Thyroid gland (tissue), 4 donors: ENCODE data around the gene OCLN. TPM values are rescaled to one million over a fixed set of nuclear protein-coding genes. Genes with fewer than 3 reads are reported as not detected.
"Not testable (repeated sequence)": the region's sequence is repeated elsewhere in the genome, so short reads cannot be mapped to it uniquely, and the experiment has no call there.

Experiments used
- DNase-seq, 2 donors: peaks; one replicate each; pipeline ENCODE4 v3.0.0-alpha.2; 2019
- H3K27ac ChIP-seq, 3 donors: fragments of 200-600 bp; sonication (generic); 1 replicate in 2 of 3; 2 replicates in 1 of 3; pipeline ENCODE4 v1.5.1; 2016 to 2019; ENCODE audit warnings: mild to moderate bottlenecking in 1 of 3, moderate library complexity in 1 of 3
- H3K27me3 ChIP-seq: fragments of 200-600 bp; sonication (generic); one replicate; pipeline ENCODE4 v1.5.1; 2019
- H3K36me3 ChIP-seq, 2 donors: fragments of 200-600 bp; sonication (generic); one replicate each; pipeline ENCODE4 v1.5.1; 2016 to 2019
- H3K4me1 ChIP-seq, 2 donors: fragments of 200-600 bp; sonication (generic); one replicate each; pipeline ENCODE4 v1.5.1; 2017 to 2019
- H3K4me3 ChIP-seq, 3 donors: fragments of 200-600 bp; sonication (generic); replicated peaks in 1 of 3; 1 replicate in 2 of 3; 2 replicates in 1 of 3; pipeline ENCODE4 v1.5.1; 2016; ENCODE audit warnings: mild to moderate bottlenecking in 1 of 3
- H3K9me3 ChIP-seq: fragments of 200-600 bp; sonication (generic); one replicate; pipeline ENCODE4 v1.5.1; 2017
- CTCF ChIP-seq, 6 experiments: fragments of 200-600 bp in 3 of 6; fragments of 450-650 bp in 3 of 6; sonication (generic) in 3 of 6; IDR thresholded peaks; one replicate each; pipeline ENCODE4 v1.5.1; 2016 to 2019; ENCODE audit warnings: antibody characterized with exemption in 6 of 6, mild to moderate bottlenecking in 2 of 6, inconsistent platforms in 1 of 6, moderate library complexity in 1 of 6
- POLR2A ChIP-seq, 2 donors: fragments of 450-650 bp; IDR thresholded peaks; one replicate each; pipeline ENCODE4 v1.6.1; 2017; ENCODE audit warnings: antibody characterized with exemption in 2 of 2, mild to moderate bottlenecking in 2 of 2, moderate library complexity in 1 of 2
- WGBS, 2 donors: methylation state at CpG; one replicate each; pipeline ENCODE4 v1.1.5; 2017; 5-methylcytosine and 5-hydroxymethylcytosine counted together
- intact Hi-C: fragments of 100-400 bp; cut with DNase I; formaldehyde crosslinking; loops from one replicate; pipeline ENCODE4 v1.15.1; 2023
- total RNA-seq, 4 donors: library from RNA; depleted of rRNA; stranded (reverse); fragments of >200 nt; gene quantifications; one replicate each; pipeline ENCODE4 v1.2.3, GENCODE V29; 2016

Gene OCLN
- total RNA-seq, 4 donors from 2014 or later: 148 to 248 (median 197) TPM

- H3K36me3 ChIP-seq, H3K27ac ChIP-seq, H3K4me1 ChIP-seq, DNase-seq, H3K27me3 ChIP-seq, intact Hi-C loops, H3K9me3 ChIP-seq, H3K4me3 ChIP-seq: not testable (repeated sequence)
- WGBS, 2 donors: no CpG with 5 or more reads among the region's 7 CpGs
Measured at GRCh38 chr5:69544602-69545001, 52.0 kb downstream of the OCLN start.

GRCh38 chr5:69559908-69560330 is 67.3 kb downstream of the OCLN start, which contains the start of gene GTF2H2C:
GTF2H2C (plus strand) TSS chr5:69560191; CDS start chr5:69565133, 4,942 bp downstream.
- peak within 1 kb of the TSS; percentile 67 to 83 (median 70) for H3K27ac ChIP-seq
- intact Hi-C loops, H3K27me3 ChIP-seq, H3K9me3 ChIP-seq, H3K4me1 ChIP-seq, H3K36me3 ChIP-seq: not testable (repeated sequence)
- WGBS, 2 donors: 0 to 3% methylated on average over 8 to 31 of the region's 40 CpGs
- peak; percentile 83 to 85 for DNase-seq
- peak within 1 kb of the TSS in 1 of 3 donors; percentile 23 for H3K4me3 ChIP-seq
- TF ChIP-seq CTCF (IDR thresholded peaks at IDR 0.05) (peak in 2 of 6 experiments; percentile 23 to 49), POLR2A (IDR thresholded peaks at IDR 0.05) (peak in 1 of 2 donors; percentile 30)

- DNase-seq, H3K36me3 ChIP-seq, H3K4me3 ChIP-seq, H3K27me3 ChIP-seq, H3K4me1 ChIP-seq, H3K9me3 ChIP-seq, intact Hi-C loops: not testable (repeated sequence)
- H3K27ac ChIP-seq: peak overlapping the region in 1 of 3 donors; percentile 52
- 45% methylated on average over 18 to 26 of the region's 31 CpGs for WGBS, 2 donors
Measured at GRCh38 chr5:69560587-69561431, 68.2 kb downstream of the OCLN start.

- H3K4me1 ChIP-seq, intact Hi-C loops, H3K27ac ChIP-seq, H3K27me3 ChIP-seq, H3K9me3 ChIP-seq, DNase-seq, H3K4me3 ChIP-seq, H3K36me3 ChIP-seq: not testable (repeated sequence)
- WGBS, 2 donors: 95 to 97% methylated on average over 2 of the region's 2 CpGs
Measured at GRCh38 chr5:69566172-69566571, 73.6 kb downstream of the OCLN start.

- DNase-seq, H3K27me3 ChIP-seq, H3K36me3 ChIP-seq, H3K4me3 ChIP-seq, H3K27ac ChIP-seq, H3K4me1 ChIP-seq, H3K9me3 ChIP-seq, intact Hi-C loops: not testable (repeated sequence)
- 88 to 100% methylated on average over 1 to 2 of the region's 2 CpGs for whole genome bisulfite sequencing, 2 donors
Measured at GRCh38 chr5:69568072-69568471, 75.5 kb downstream of the OCLN start.

GRCh38 chr5:69583356-69583755 is 90.8 kb downstream of the OCLN start:
- intact Hi-C loops, H3K4me1 ChIP-seq, H3K27ac ChIP-seq, H3K4me3 ChIP-seq, H3K27me3 ChIP-seq, H3K9me3 ChIP-seq, H3K36me3 ChIP-seq, DNase-seq: not testable (repeated sequence)
- no CpG with 5 or more reads among the region's 2 CpGs for WGBS, 2 donors

- H3K27me3 ChIP-seq, H3K4me3 ChIP-seq, intact Hi-C loops, H3K4me1 ChIP-seq, H3K9me3 ChIP-seq, DNase-seq, H3K36me3 ChIP-seq, H3K27ac ChIP-seq: not testable (repeated sequence)
- WGBS, 2 donors: no CpG with 5 or more reads among the region's 7 CpGs
Measured at GRCh38 chr5:69596114-69596840, 103.7 kb downstream of the OCLN start.

GRCh38 chr5:69601947-69602346 is 109.4 kb downstream of the OCLN start:
- H3K36me3 ChIP-seq, intact Hi-C loops, DNase-seq, H3K9me3 ChIP-seq, H3K27ac ChIP-seq, H3K4me3 ChIP-seq, H3K4me1 ChIP-seq, H3K27me3 ChIP-seq: not testable (repeated sequence)
- WGBS, 2 donors: 100% methylated on average over 1 of the region's 6 CpGs; no CpG with 5 or more reads in 1 of the 2 donors

- 83 to 97% methylated on average over 3 of the region's 6 CpGs for WGBS, 2 donors
- DNase-seq, H3K9me3 ChIP-seq: not testable (repeated sequence)
Measured at GRCh38 chr5:69606839-69607238, 114.2 kb downstream of the OCLN start.

More at GRCh38 chr5:69606839-69607238, 114.2 kb downstream of the OCLN start:
- H3K4me3 ChIP-seq, H3K27ac ChIP-seq, H3K4me1 ChIP-seq, H3K36me3 ChIP-seq, H3K27me3 ChIP-seq, intact Hi-C loops: not testable (repeated sequence)
